Psoas muscle (tissue), 8 donors: ENCODE data around the gene EI24. TPM values are rescaled to one million over a fixed set of nuclear protein-coding genes. Genes with fewer than 3 reads are reported as not detected.

Experiments used
- ATAC-seq, 4 donors: fragments of 200-7000 bp; cut with Tn5 transposase; one replicate each; pipeline ENCODE4 v1.9.1; 2020; ENCODE audit warnings: moderate library complexity in 3 of 4, mild to moderate bottlenecking in 2 of 4
- DNase-seq, 2 donors: peaks; one replicate each; pipeline ENCODE4 v3.0.0-alpha.2; 2020
- H3K27ac ChIP-seq: fragments of 200-600 bp; one replicate; pipeline ENCODE4 v1.8.0; 2022
- H3K27me3 ChIP-seq, 3 donors: fragments of 200-600 bp in 1 of 3; one replicate each; pipeline versions ENCODE4 v1.6.1 to v1.8.0; 2013 to 2022; ENCODE audit warnings: low read length in 2 of 3, mild to moderate bottlenecking in 2 of 3, moderate library complexity in 1 of 3; ENCODE audit not compliant: insufficient read depth in 3 of 3
- H3K36me3 ChIP-seq, 2 donors: fragments of 200-600 bp in 1 of 2; one replicate each; pipeline versions ENCODE4 v1.6.1 to v1.8.0; 2013 to 2022; ENCODE audit warnings: low read depth in 1 of 2, mild to moderate bottlenecking in 1 of 2, moderate library complexity in 1 of 2; ENCODE audit not compliant: insufficient read depth in 1 of 2
- H3K4me1 ChIP-seq: fragments of 200-600 bp; one replicate; pipeline ENCODE4 v1.8.0; 2022
- H3K4me3 ChIP-seq: fragments of 200-600 bp; one replicate; pipeline ENCODE4 v1.8.0; 2022; ENCODE audit warnings: mild to moderate bottlenecking
- H3K9me3 ChIP-seq: fragments of 200-600 bp; one replicate; pipeline ENCODE4 v1.8.0; 2022
- CTCF ChIP-seq: fragments of 200-600 bp; IDR thresholded peaks from one replicate; pipeline ENCODE4 v1.8.0; 2022; ENCODE audit warnings: antibody characterized with exemption
- WGBS, 3 donors: extraction: QIAGEN DNeasy Blood & Tissue Kit; methylation state at CpG; one replicate each; pipeline versions ENCODE4 v1.1.6 to v1.1.7; 2013; 5-methylcytosine and 5-hydroxymethylcytosine counted together
- intact Hi-C, 2 donors: fragments of 100-400 bp; cut with DNase I; formaldehyde crosslinking; loops; one replicate each; pipeline versions ENCODE4 v1.11.0 to v1.14.2; 2022
- long read RNA-seq, 2 donors: library from polyadenylated mRNA; unstranded; transcript quantifications; one replicate each; pipeline ENCODE4 v2.0.0, GENCODE V29; 2021
- polyA plus RNA-seq, 3 donors: library from polyadenylated mRNA; stranded (reverse); fragments of 200-250 nt; gene quantifications; one replicate each; pipeline ENCODE4 v1.2.3, GENCODE V29; 2013
- total RNA-seq, 4 donors: library from RNA; stranded (reverse); fragmentation: NEBNext Ultra II Directional in 2 of 4; extraction: Animal tissue kit (Norgen Biotek cat#: 25700) in 2 of 4; gene quantifications; one replicate each; pipeline versions ENCODE4 v1.2.1 to v1.2.4, GENCODE V29; 2021 to 2023
- donor health status: healthy with polysubstance abuse.
- donor health status: DM: no; HTN: no; CAD: no; lungs with moderate emphysema.
- donor health status: Bipolar disorder and iron deficiency.
- donor health status: healthy.
- donor health status: DM: yes; HTN: yes; CAD: no.
- donor health status: DM: no; HTN: no; CAD: no.
- donor health status: DM: no; HTN: no; CAD: no.
- donor health status: DM: yes; HTN: yes; CAD: no.

Gene EI24
- total RNA-seq (100 to 1,000 TPM in 2 of 4 donors, 10 to 100 TPM in 2; 52.9 to 140 (median 93.6) TPM), polyA plus RNA-seq (100 to 1,000 TPM in 1 of 3 donors, 10 to 100 TPM in 2; 72.1 to 184 (median 74.4) TPM)
- long read RNA-seq, donor 1, transcript EI24-204 (10 exons, 1,625 nt): minor isoform, 17 of 73 reads
- long read RNA-seq, donor 1, transcript EI24-201 (11 exons, 2,455 nt): major isoform, 43 of 73 reads
- long read RNA-seq, donor 1, partial matches to known transcripts: 2 of 73 reads
- long read RNA-seq, donor 1, other reads (novel, unspliced or antisense): 10 of 73 reads
- long read RNA-seq, donor 2, transcript EI24-204 (10 exons, 1,625 nt): minor isoform, 59 of 200 reads
- long read RNA-seq, donor 2, transcript EI24-201 (11 exons, 2,455 nt): major isoform, 102 of 200 reads
- long read RNA-seq, donor 2, partial matches to known transcripts: 9 of 200 reads
- long read RNA-seq, donor 2, other reads (novel, unspliced or antisense): 30 of 200 reads

- peak; percentile 94 to 95 for DNase-seq
- peaks cover 4 to 21% of the 10 kb centered on the region in 2 donors for H3K36me3 ChIP-seq
- TF ChIP-seq CTCF: peak; percentile 76
- H3K27me3 ChIP-seq: no peaks in the 10 kb centered on the region
- WGBS, 3 donors: 1 to 2% (median 1%) methylated on average over 56 to 83 of the region's 83 CpGs
- H3K27ac ChIP-seq: peak within 1 kb of the TSS; percentile 98
- intact Hi-C loops: loop anchor here in 1 of 2 donors (5.0 to 10.0 kb wide), 2 partner anchors 316 to 612 kb away; partner anchors contain the start of gene HYLS1
- peak within 1 kb of the TSS; percentile 96 for H3K4me3 ChIP-seq
- H3K4me1 ChIP-seq: peaks cover 21% of the 10 kb centered on the region
- ATAC-seq: peak; percentile 96
- no peaks in the 10 kb centered on the region for H3K9me3 ChIP-seq
These were observed at the start of gene EI24 for GRCh38 chr11:125568970-125569914. Gene EI24, plus strand, starts transcription at chr11:125569477. Its CDS starts 3,051 bp downstream, at chr11:125572528.

- intact Hi-C loops: no loop called here
- DNase-seq (no peak), ATAC-seq (no peak)
- 88 to 97% (median 90%) methylated on average over 2 of the region's 2 CpGs for WGBS, 3 donors
- Histone ChIP-seq H3K4me3 (no peak overlapping the region), H3K9me3 (no peaks in the 10 kb centered on the region), H3K27me3 (no peaks in the 10 kb centered on the region), H3K27ac (no peak overlapping the region), H3K36me3 (no peaks in the 10 kb centered on the region), H3K4me1 (no peaks in the 10 kb centered on the region)
- TF ChIP-seq CTCF: no peak
These were observed 49.1 kb upstream of the EI24 start for GRCh38 chr11:125519860-125520834.

GRCh38 chr11:125525303-125525702 is 44.0 kb upstream of the EI24 start:
- no peaks in the 10 kb centered on the region for H3K9me3 ChIP-seq
- ATAC-seq: no peak
- H3K27me3 ChIP-seq: no peaks in the 10 kb centered on the region
- intact Hi-C loops: no loop called here
- DNase-seq: no peak
- no peaks in the 10 kb centered on the region for H3K36me3 ChIP-seq
- no peaks in the 10 kb centered on the region for H3K4me1 ChIP-seq
- 68 to 72% (median 71%) methylated on average over 5 of the region's 5 CpGs for WGBS, 3 donors
- H3K4me3 ChIP-seq: no peak overlapping the region
- H3K27ac ChIP-seq: no peak overlapping the region
- no peak for TF ChIP-seq CTCF

GRCh38 chr11:125532668-125533067 is 36.6 kb upstream of the EI24 start:
- no peaks in the 10 kb centered on the region for H3K36me3 ChIP-seq
- no peak for ATAC-seq
- no peak overlapping the region for H3K4me3 ChIP-seq
- H3K27me3 ChIP-seq: no peaks in the 10 kb centered on the region
- 70 to 78% (median 72%) methylated on average over 3 of the region's 3 CpGs for WGBS, 3 donors
- H3K9me3 ChIP-seq: no peaks in the 10 kb centered on the region
- no peak for TF ChIP-seq CTCF
- DNase-seq: no peak
- intact Hi-C loops: no loop called here
- no peaks in the 10 kb centered on the region for H3K4me1 ChIP-seq
- no peak overlapping the region for H3K27ac ChIP-seq
